K562 (cell line): ENCODE measurements around the gene PRKAR2B. TPM values are rescaled to one million over a fixed set of nuclear protein-coding genes. Genes with fewer than 3 reads are reported as not detected.

Experiments
- ATAC-seq: fragments of 200-7000 bp; cut with Tn5 transposase; 3 replicates; pipeline ENCODE4 v1.9.1; 2020; ENCODE audit warnings: moderate library complexity
- BruUV-seq: library from RNA; stranded (reverse); fragments of 400-500 nt; replicated peaks from 2 replicates; lab custom pipeline; 2021; lab: Mats Ljungman, UMichigan
- CTCF ChIA-PET: fragments of 300-600 bp; formaldehyde crosslinking; extraction: SDS; loops from one replicate; lab custom pipeline; 2021; ENCODE audit warnings: low intra/inter-chr PET ratio; lab: Yijun Ruan, JAX
- POLR2A ChIA-PET: fragments of 300-600, 350-650 bp; sonication (Branson Sonifier 250); formaldehyde crosslinking; extraction: SDS; loops from one replicate; lab custom pipeline; 2021; ENCODE audit warnings: antibody characterized with exemption, inconsistent platforms; lab: Yijun Ruan, JAX
- DNase-seq, 4 experiments: peaks; one replicate each; pipeline versions ENCODE4 v3.0.0 to v3.0.0-alpha.2; 2011 to 2018; ENCODE audit warnings: low spot score in 3 of 4, mixed read lengths in 3 of 4; ENCODE audit errors: extremely low read depth in 1 of 4
- FAIRE-seq: peaks from 2 replicates; lab custom pipeline; 2011; peaks lifted over from hg19 to GRCh38; lab: Jason Lieb, UNC
- H2AFZ ChIP-seq: 2 replicates; pipeline ENCODE4 v1.6.0; 2011; ENCODE audit warnings: low read depth, low read length, control low read depth, inconsistent platforms
- H3K27ac ChIP-seq: fragments of 200-600 bp; 3 replicates; pipeline ENCODE4 v1.8.0; 2011; ENCODE audit warnings: low read depth, mild to moderate bottlenecking, control low read depth, inconsistent platforms, low read length, moderate library complexity, mixed read lengths; ENCODE audit errors: extremely low read depth
- H3K27me3 ChIP-seq, 2 experiments: fragments of 300-600 bp in 1 of 2; 2 replicates in 1 of 2; 3 replicates in 1 of 2; pipeline versions ENCODE4 v1.6.0 to v1.8.0; 2011; ENCODE audit warnings: inconsistent platforms in 2 of 2, low read length in 2 of 2, mild to moderate bottlenecking in 1 of 2, mixed read lengths in 1 of 2, moderate library complexity in 1 of 2; ENCODE audit not compliant: control insufficient read depth in 2 of 2, insufficient read depth in 2 of 2
- H3K36me3 ChIP-seq: fragments of 300-600 bp; 3 replicates; pipeline ENCODE4 v1.8.0; 2011; ENCODE audit warnings: mild to moderate bottlenecking, low read length, inconsistent platforms; ENCODE audit not compliant: control insufficient read depth, insufficient read depth
- H3K4me1 ChIP-seq, 2 experiments: fragments of 200-600 bp in 1 of 2; replicated peaks in 1 of 2; 2 replicates in 1 of 2; 3 replicates in 1 of 2; pipeline versions ENCODE4 v1.5.1 to v1.8.0; 2011; ENCODE audit warnings: inconsistent platforms in 2 of 2, low read length in 2 of 2, mild to moderate bottlenecking in 1 of 2, mixed read lengths in 1 of 2, moderate library complexity in 1 of 2; ENCODE audit not compliant: control insufficient read depth in 2 of 2, insufficient read depth in 2 of 2
- H3K4me2 ChIP-seq: 2 replicates; pipeline ENCODE4 v1.6.1; 2011; ENCODE audit warnings: low read length, control low read depth, inconsistent platforms, mixed read lengths; ENCODE audit not compliant: insufficient read depth
- H3K4me3 ChIP-seq: fragments of 200-600 bp; sonication (generic), shearing (Covaris generic); 2 replicates; pipeline ENCODE4 v1.5.1; 2016; ENCODE audit warnings: control low read depth, inconsistent platforms
- H3K79me2 ChIP-seq: fragments of 200-600 bp; 3 replicates; pipeline ENCODE4 v1.8.0; 2011; ENCODE audit warnings: low read length, inconsistent platforms; ENCODE audit not compliant: control insufficient read depth, insufficient read depth
- H3K9ac ChIP-seq, 2 experiments: 2 replicates each; pipeline versions ENCODE4 v1.6.0 to v1.6.1; 2011; ENCODE audit warnings: low read depth in 2 of 2, low read length in 2 of 2, control low read depth in 1 of 2, inconsistent platforms in 1 of 2, mild to moderate bottlenecking in 1 of 2, mixed read lengths in 1 of 2; ENCODE audit not compliant: insufficient read depth in 1 of 2
- H3K9me1 ChIP-seq: one replicate; pipeline ENCODE4 v1.6.0; 2011; ENCODE audit warnings: inconsistent platforms, mild to moderate bottlenecking, low read length, moderate library complexity; ENCODE audit not compliant: control insufficient read depth, insufficient read depth
- H3K9me3 ChIP-seq: replicated peaks from 2 replicates; pipeline ENCODE4 v1.5.1; 2011; ENCODE audit warnings: low read depth, low read length, inconsistent platforms; ENCODE audit not compliant: control insufficient read depth, insufficient read depth
- H4K20me1 ChIP-seq: replicated peaks from 2 replicates; pipeline ENCODE4 v1.6.1; 2011; ENCODE audit warnings: low read length, inconsistent platforms, mixed read lengths; ENCODE audit not compliant: control insufficient read depth, insufficient read depth
- ATF1 ChIP-seq, 2 experiments: fragments of 450-650 bp in 1 of 2; IDR thresholded peaks; 2 replicates each; pipeline ENCODE4 v1.6.1; 2016; ENCODE audit warnings: missing compliant biosample characterization in 1 of 2, missing genetic modification characterization in 1 of 2
- KDM4B ChIP-seq, 2 experiments: fragments of 450-650 bp in 1 of 2; sonication (generic) in 1 of 2; IDR thresholded peaks; 2 replicates each; pipeline ENCODE4 v1.6.1; 2016 to 2017; ENCODE audit warnings: borderline replicate concordance in 2 of 2, antibody characterized with exemption in 1 of 2, low read depth in 1 of 2, mild to moderate bottlenecking in 1 of 2
- MLLT1 ChIP-seq, 2 experiments: fragments of 450-650 bp; IDR thresholded peaks; 2 replicates each; pipeline ENCODE4 v1.6.1; 2016
- MYBL2 ChIP-seq, 2 experiments: fragments of 450-650 bp in 1 of 2; sonication (generic) in 1 of 2; formaldehyde crosslinking in 1 of 2; IDR thresholded peaks; 2 replicates each; pipeline versions ENCODE4 v1.6.1 to v1.8.1; 2017 to 2022; ENCODE audit warnings: borderline replicate concordance in 1 of 2, inconsistent platforms in 1 of 2, low read depth in 1 of 2, mild to moderate bottlenecking in 1 of 2, missing genetic modification reagents in 1 of 2, moderate library complexity in 1 of 2
- NCOR1 ChIP-seq: fragments of 450-650 bp; IDR thresholded peaks from 2 replicates; pipeline ENCODE4 v1.6.1; 2016; ENCODE audit warnings: mild to moderate bottlenecking, moderate library complexity
- NFRKB ChIP-seq: fragments of 450-650 bp; IDR thresholded peaks from 2 replicates; pipeline ENCODE4 v1.6.1; 2016; ENCODE audit warnings: low read depth
- SPI1 ChIP-seq: IDR thresholded peaks from 2 replicates; pipeline ENCODE4 v1.6.1; 2011; ENCODE audit warnings: low read depth, low read length, control low read depth, borderline replicate concordance
- TAF9B ChIP-seq: fragments of 450-650 bp; IDR thresholded peaks from 2 replicates; pipeline ENCODE4 v1.6.1; 2018; ENCODE audit warnings: mild to moderate bottlenecking; ENCODE audit not compliant: partially characterized antibody
- ZZZ3 ChIP-seq: fragments of 450-650 bp; IDR thresholded peaks from 2 replicates; pipeline ENCODE4 v1.6.1; 2016; ENCODE audit warnings: antibody characterized with exemption, mild to moderate bottlenecking, moderate library complexity
- in situ Hi-C: fragments of 300-500 bp; cut with MboI; formaldehyde crosslinking; loops from 4 replicates; pipeline ENCODE4 v1.15.0; 2018; ENCODE audit warnings: inconsistent platforms, mixed read lengths
- intact Hi-C: fragments of 100-400 bp; cut with micrococcal nuclease; formaldehyde crosslinking; loops from 2 replicates; pipeline ENCODE4 v1.14.2; 2022
- polyA plus RNA-seq, 8 experiments: library from polyadenylated mRNA; depleted of rRNA in 4 of 8; stranded (reverse) in 5 of 8; unstranded in 3 of 8; fragments of >200 nt; fragmentation: Nextera tagmentation in 2 of 8; fragmentation: Illumina TruSeq in 1 of 8; extraction: Ambion mirVana in 2 of 8; extraction: Trizol in 1 of 8; gene quantifications; 2 replicates each; pipeline versions ENCODE4 v1.2.1 to v1.2.3, GENCODE V29; 2011 to 2014; ENCODE audit warnings: inconsistent platforms in 1 of 8, missing spikeins in 1 of 8
- total RNA-seq, 7 experiments: library from RNA; depleted of rRNA in 6 of 7; stranded (reverse); fragments of >200 nt in 6 of 7; fragmentation: Illumina TruSeq in 2 of 7; extraction: Trizol in 2 of 7; gene quantifications; 2 replicates each; pipeline versions ENCODE4 v1.2.1 to v1.2.3, GENCODE V29; 2011 to 2021; ENCODE audit warnings: low replicate concordance in 1 of 7
- TF ChIP-seq, protein P1 (sequence below): fragments of 450-650 bp; IDR thresholded peaks from 2 replicates; pipeline ENCODE4 v1.6.1; 2014; ENCODE audit warnings: low read depth, mild to moderate bottlenecking, moderate library complexity, borderline replicate concordance
- TF ChIP-seq, protein P2 (sequence below), 2 experiments: IDR thresholded peaks in 1 of 2; conservative IDR thresholded peaks in 1 of 2; 2 replicates each; pipeline ENCODE4 v1.6.1; 2016; ENCODE audit warnings: low read depth in 2 of 2, mild to moderate bottlenecking in 1 of 2, missing compliant biosample characterization in 1 of 2, missing genetic modification characterization in 1 of 2, moderate library complexity in 1 of 2
- TF ChIP-seq, protein P3 (sequence below): fragments of 450-650 bp; IDR thresholded peaks from 2 replicates; pipeline ENCODE4 v1.6.1; 2016; ENCODE audit warnings: mild to moderate bottlenecking

Gene PRKAR2B
- total and polyA plus RNA-seq, 9 of the 15 experiments (the other 6 are each of a cell fraction or from before 2014, with no cell fraction given) = 59.0 to 173 (median 129) TPM

- Histone ChIP-seq H3K9me3 (no peaks in the 10 kb centered on the region), H4K20me1 (no peaks in the 10 kb centered on the region), H3K27ac (no peak overlapping the region; the same call in 2 of the 3 replicates), H3K36me3 (peaks cover 23% of the 10 kb centered on the region; the same call in 2 of the 3 replicates), H3K9me1 (no peaks in the 10 kb centered on the region), H2AFZ (no peak overlapping the region), H3K79me2 (peaks cover 88% of the 10 kb centered on the region), H3K4me1 (peaks cover 4 to 32% of the 10 kb centered on the region in 2 experiments; a peak in 4 of 5 replicates), H3K4me3 (no peak overlapping the region), H3K27me3 (no peaks in the 10 kb centered on the region), H3K9ac (no peak overlapping the region), H3K4me2 (no peak overlapping the region)
- ATAC-seq (no peak; the same call in 2 of the 3 replicates), FAIRE-seq (no peak), DNase-seq (no peak)
- in situ Hi-C loops (no loop called here), intact Hi-C loops (no loop called here)
- no TSS peak for BruUV-seq
- ChIA-PET CTCF (no interaction called here), POLR2A (interaction anchor here (0.8 to 1.7 kb wide), 2 partner anchors 13 to 78 kb away, joined by 3 to 5 read pairs; no protein-coding TSS in a partner anchor)
- TF ChIP-seq, protein P1, sequence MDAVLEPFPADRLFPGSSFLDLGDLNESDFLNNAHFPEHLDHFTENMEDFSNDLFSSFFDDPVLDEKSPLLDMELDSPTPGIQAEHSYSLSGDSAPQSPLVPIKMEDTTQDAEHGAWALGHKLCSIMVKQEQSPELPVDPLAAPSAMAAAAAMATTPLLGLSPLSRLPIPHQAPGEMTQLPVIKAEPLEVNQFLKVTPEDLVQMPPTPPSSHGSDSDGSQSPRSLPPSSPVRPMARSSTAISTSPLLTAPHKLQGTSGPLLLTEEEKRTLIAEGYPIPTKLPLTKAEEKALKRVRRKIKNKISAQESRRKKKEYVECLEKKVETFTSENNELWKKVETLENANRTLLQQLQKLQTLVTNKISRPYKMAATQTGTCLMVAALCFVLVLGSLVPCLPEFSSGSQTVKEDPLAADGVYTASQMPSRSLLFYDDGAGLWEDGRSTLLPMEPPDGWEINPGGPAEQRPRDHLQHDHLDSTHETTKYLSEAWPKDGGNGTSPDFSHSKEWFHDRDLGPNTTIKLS = no peak
- TF ChIP-seq MYBL2 (IDR thresholded peaks at IDR 0.05; ENCODE audit: low read depth) (peak; percentile 56; the same call in 1 of the 2 replicates), MYBL2 (CRISPR knock-in tag; IDR thresholded peaks at IDR 0.05; ENCODE audit: borderline replicate concordance) (no peak), NCOR1 (peak; percentile 25; the same call in 1 of the 2 replicates), KDM4B (IDR thresholded peaks at IDR 0.05; ENCODE audit: borderline replicate concordance in 2 of 2, low read depth in 1 of 2) (0 out of 4 replicates have a peak, but pooled peaks of 1 of the 2 experiments have one; percentile 59), NFRKB (no peak), MLLT1 (IDR thresholded peaks at IDR 0.05) (0 out of 4 replicates have a peak, but pooled peaks of 1 of the 2 experiments have one; percentile 24), ATF1 (CRISPR knock-in tag; IDR thresholded peaks at IDR 0.05) (no peak), ATF1 (tag; IDR thresholded peaks at IDR 0.05) (no peak), ZZZ3 (0 out of 2 replicates have a peak, but pooled peaks have one; percentile 35), TAF9B (peak; percentile 42), SPI1 (no peak)
- TF ChIP-seq, protein P2, sequence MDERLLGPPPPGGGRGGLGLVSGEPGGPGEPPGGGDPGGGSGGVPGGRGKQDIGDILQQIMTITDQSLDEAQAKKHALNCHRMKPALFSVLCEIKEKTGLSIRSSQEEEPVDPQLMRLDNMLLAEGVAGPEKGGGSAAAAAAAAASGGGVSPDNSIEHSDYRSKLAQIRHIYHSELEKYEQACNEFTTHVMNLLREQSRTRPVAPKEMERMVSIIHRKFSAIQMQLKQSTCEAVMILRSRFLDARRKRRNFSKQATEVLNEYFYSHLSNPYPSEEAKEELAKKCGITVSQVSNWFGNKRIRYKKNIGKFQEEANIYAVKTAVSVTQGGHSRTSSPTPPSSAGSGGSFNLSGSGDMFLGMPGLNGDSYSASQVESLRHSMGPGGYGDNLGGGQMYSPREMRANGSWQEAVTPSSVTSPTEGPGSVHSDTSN (CRISPR knock-in tag; IDR thresholded peaks at IDR 0.05; ENCODE audit: low read depth) = no peak
- TF ChIP-seq, protein P2 (tag; conservative IDR thresholded peaks at IDR 0.05; ENCODE audit: low read depth) = no peak
- TF ChIP-seq, protein P3, sequence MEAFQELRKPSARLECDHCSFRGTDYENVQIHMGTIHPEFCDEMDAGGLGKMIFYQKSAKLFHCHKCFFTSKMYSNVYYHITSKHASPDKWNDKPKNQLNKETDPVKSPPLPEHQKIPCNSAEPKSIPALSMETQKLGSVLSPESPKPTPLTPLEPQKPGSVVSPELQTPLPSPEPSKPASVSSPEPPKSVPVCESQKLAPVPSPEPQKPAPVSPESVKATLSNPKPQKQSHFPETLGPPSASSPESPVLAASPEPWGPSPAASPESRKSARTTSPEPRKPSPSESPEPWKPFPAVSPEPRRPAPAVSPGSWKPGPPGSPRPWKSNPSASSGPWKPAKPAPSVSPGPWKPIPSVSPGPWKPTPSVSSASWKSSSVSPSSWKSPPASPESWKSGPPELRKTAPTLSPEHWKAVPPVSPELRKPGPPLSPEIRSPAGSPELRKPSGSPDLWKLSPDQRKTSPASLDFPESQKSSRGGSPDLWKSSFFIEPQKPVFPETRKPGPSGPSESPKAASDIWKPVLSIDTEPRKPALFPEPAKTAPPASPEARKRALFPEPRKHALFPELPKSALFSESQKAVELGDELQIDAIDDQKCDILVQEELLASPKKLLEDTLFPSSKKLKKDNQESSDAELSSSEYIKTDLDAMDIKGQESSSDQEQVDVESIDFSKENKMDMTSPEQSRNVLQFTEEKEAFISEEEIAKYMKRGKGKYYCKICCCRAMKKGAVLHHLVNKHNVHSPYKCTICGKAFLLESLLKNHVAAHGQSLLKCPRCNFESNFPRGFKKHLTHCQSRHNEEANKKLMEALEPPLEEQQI = peak; percentile 16; the same call in 1 of the 2 replicates
Measured at GRCh38 chr7:107059468-107059867, 15.0 kb downstream of the PRKAR2B start.
